Activated CD8-positive, alpha-beta T cell treated with anti-CD3 and anti-CD28 coated beads, Interleukin-2, amount 10 ng/mL, durations not matched to agents 7 days and 5 days (primary cell): ENCODE results near the gene GRIK3. TPM values are rescaled to one million over a fixed set of nuclear protein-coding genes. Genes with fewer than 3 reads are reported as not detected.

Experiments used
- ATAC-seq: fragments of 150-1000 bp; cut with Tn5 transposase; one replicate; pipeline ENCODE4 v1.10.0; 2021; ENCODE audit warnings: moderate library complexity
- CTCF ChIA-PET: fragments of 350-600 bp; sonication (Branson Sonifier 250); formaldehyde crosslinking; loops from one replicate; lab custom pipeline; 2021; ENCODE audit warnings: antibody characterized with exemption; lab: Charles Lee
- POLR2A ChIA-PET: fragments of 350-600 bp; sonication (Branson Sonifier 250); formaldehyde crosslinking; loops from one replicate; lab custom pipeline; 2021; ENCODE audit warnings: antibody characterized with exemption; lab: Charles Lee
- DNase-seq: peaks from one replicate; pipeline ENCODE4 v3.0.0-alpha.2; 2020
- H3K27ac Mint-ChIP-seq: one replicate; pipeline ENCODE4 v1.8.0; 2021; ENCODE audit warnings: mild to moderate bottlenecking, mixed read lengths
- H3K27me3 Mint-ChIP-seq: one replicate; pipeline ENCODE4 v1.8.0; 2021; ENCODE audit warnings: low read depth, mixed read lengths
- H3K36me3 Mint-ChIP-seq: one replicate; pipeline ENCODE4 v1.8.0; 2021; ENCODE audit warnings: low read depth, mixed read lengths
- H3K4me1 Mint-ChIP-seq: one replicate; pipeline ENCODE4 v1.8.0; 2021; ENCODE audit warnings: low read depth, mixed read lengths
- H3K4me3 Mint-ChIP-seq: one replicate; pipeline ENCODE4 v1.8.0; 2021; ENCODE audit warnings: mild to moderate bottlenecking, mixed read lengths
- H3K9me3 Mint-ChIP-seq: one replicate; pipeline ENCODE4 v1.8.0; 2022; ENCODE audit warnings: mixed read lengths; ENCODE audit not compliant: insufficient read depth
- total RNA-seq, 2 experiments: library from RNA; stranded (reverse); gene quantifications; one replicate each; pipeline ENCODE4 v1.2.3, GENCODE V29; 2021

The GRIK3 gene
- total RNA-seq, 2 experiments from 2014 or later, result not detected

GRCh38 chr1:37040773-37041172, 6.5 kb upstream of the GRIK3 start:
- Mint-ChIP-seq H3K36me3 (no peaks in the 10 kb centered on the region), H3K4me1 (no peaks in the 10 kb centered on the region), H3K27ac (no peak overlapping the region), H3K27me3 (peaks cover 56% of the 10 kb centered on the region), H3K4me3 (no peak overlapping the region), H3K9me3 (no peaks in the 10 kb centered on the region)
- ATAC-seq, result no peak
- POLR2A ChIA-PET, result no interaction called here
- DNase-seq, result no peak
- CTCF ChIA-PET, result no interaction called here

- CTCF ChIA-PET, result no interaction called here
- ATAC-seq, result no peak
- POLR2A ChIA-PET, result no interaction called here
Observed at GRCh38 chr1:37040261-37040660, 5.9 kb upstream of the GRIK3 start.

DNA sequence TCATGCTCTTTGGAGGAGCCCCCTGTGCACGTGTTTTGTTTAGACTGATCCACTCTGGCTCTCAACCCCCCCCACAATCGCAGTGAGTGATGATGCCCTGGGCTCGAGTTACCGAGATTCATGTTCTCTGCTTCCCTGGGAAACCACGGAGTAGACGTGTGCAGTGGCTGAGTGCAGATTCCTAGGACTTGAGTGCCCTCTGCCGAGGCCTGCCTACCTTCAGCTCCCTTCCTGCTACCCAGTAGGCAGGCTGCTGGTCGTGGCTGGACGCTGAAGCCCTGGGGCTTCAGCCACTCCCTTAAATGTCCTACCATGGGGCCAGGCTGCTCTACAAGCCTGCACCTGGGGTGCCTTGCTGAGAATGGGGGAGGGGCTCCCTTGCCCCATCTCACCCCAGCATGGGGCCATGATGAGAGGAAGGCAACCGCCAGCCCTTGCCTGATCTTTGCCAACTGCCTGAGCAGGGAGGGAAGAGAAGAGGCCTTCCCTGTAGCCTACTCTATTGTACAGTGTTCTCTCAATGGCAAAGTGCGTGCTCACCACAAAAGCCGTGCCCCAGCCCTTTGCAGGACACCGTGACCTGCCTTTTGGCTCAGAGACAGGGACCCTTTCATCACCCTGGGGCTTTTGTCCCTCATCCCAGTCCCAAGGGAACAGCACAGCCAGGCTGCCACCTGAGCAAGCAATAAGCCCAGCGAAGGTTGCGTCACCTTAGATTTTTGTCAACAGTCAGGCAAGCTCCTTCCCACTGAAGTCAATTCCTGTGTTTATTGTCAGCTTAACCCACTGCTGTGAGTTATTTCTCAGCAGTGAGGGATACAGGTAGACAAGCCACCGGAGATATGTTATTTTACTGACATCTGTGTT, 4.1 kb upstream of the GRIK3 start:
- Mint-ChIP-seq H3K4me3 (no peak overlapping the region), H3K27me3 (peaks cover 65% of the 10 kb centered on the region)
- no peak for DNase-seq

More at GRCh38 chr1:37040261-37040660, 5.9 kb upstream of the GRIK3 start:
- Mint-ChIP-seq H3K9me3 (no peaks in the 10 kb centered on the region), H3K4me3 (no peak overlapping the region), H3K27me3 (peaks cover 62% of the 10 kb centered on the region), H3K27ac (no peak overlapping the region), H3K36me3 (no peaks in the 10 kb centered on the region), H3K4me1 (peaks cover 4% of the 10 kb centered on the region)
- no peak for DNase-seq

GRCh38 chr1:37037690-37038089, 3.4 kb upstream of the GRIK3 start:
- H3K9me3 Mint-ChIP-seq, result no peaks in the 10 kb centered on the region
- CTCF ChIA-PET, result no interaction called here
- peaks cover 67% of the 10 kb centered on the region for H3K27me3 Mint-ChIP-seq
- DNase-seq, result no peak
- no peak overlapping the region for H3K27ac Mint-ChIP-seq
- POLR2A ChIA-PET, result no interaction called here
- H3K4me3 Mint-ChIP-seq, result no peak overlapping the region
- peaks cover 6% of the 10 kb centered on the region for H3K4me1 Mint-ChIP-seq
- ATAC-seq, result no peak
- H3K36me3 Mint-ChIP-seq, result no peaks in the 10 kb centered on the region

More for the DNA sequence above, 4.1 kb upstream of the GRIK3 start:
- ChIA-PET POLR2A (interaction anchor here (0.6 kb wide), 1 partner anchor 730 kb away, joined by 4 read pairs; no protein-coding TSS in a partner anchor), CTCF (no interaction called here)
- H3K27ac Mint-ChIP-seq, result no peak overlapping the region
- ATAC-seq, result no peak
- H3K9me3 Mint-ChIP-seq, result no peaks in the 10 kb centered on the region
- no peaks in the 10 kb centered on the region for H3K36me3 Mint-ChIP-seq
- H3K4me1 Mint-ChIP-seq, result peaks cover 6% of the 10 kb centered on the region

DNA sequence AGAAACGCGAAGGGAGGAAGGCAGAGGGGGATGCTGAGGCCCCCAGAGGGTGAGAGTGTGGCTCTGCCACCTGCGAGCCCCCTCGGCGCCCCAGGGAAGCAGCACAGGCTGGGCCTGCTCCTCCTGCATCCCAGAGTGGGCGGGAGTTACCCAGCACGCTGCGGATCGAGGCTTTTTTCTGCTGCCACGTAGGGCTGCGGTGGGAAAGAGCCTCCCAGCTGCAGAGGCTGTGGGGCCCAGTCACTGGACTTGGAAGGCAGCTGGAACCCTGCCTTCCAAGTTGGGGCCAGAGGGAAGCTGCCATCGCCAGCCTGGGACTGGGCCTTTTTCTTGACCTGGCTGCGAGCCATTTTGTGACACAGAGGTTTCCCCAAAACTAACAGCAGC, 2.3 kb upstream of the GRIK3 start:
- H3K27ac Mint-ChIP-seq, result no peak overlapping the region
- ChIA-PET CTCF (no interaction called here), POLR2A (no interaction called here)
- no peaks in the 10 kb centered on the region for H3K36me3 Mint-ChIP-seq
- peaks cover 73% of the 10 kb centered on the region for H3K27me3 Mint-ChIP-seq
- H3K4me1 Mint-ChIP-seq, result peaks cover 6% of the 10 kb centered on the region
- no peaks in the 10 kb centered on the region for H3K9me3 Mint-ChIP-seq
- DNase-seq, result no peak
- ATAC-seq, result no peak
- no peak overlapping the region for H3K4me3 Mint-ChIP-seq

- POLR2A ChIA-PET, result no interaction called here
- Mint-ChIP-seq H3K27me3 (peaks cover 72% of the 10 kb centered on the region), H3K36me3 (no peaks in the 10 kb centered on the region), H3K27ac (no peak overlapping the region), H3K4me1 (peaks cover 6% of the 10 kb centered on the region), H3K9me3 (no peaks in the 10 kb centered on the region), H3K4me3 (no peak overlapping the region)
- ATAC-seq (peak; percentile 51), DNase-seq (peak; percentile 29)
- CTCF ChIA-PET, result interaction anchor here (0.9 kb wide), 1 partner anchor 15 kb away, joined by 3 read pairs; no protein-coding TSS in a partner anchor
Observed at GRCh38 chr1:37035796-37036666, 1.7 kb upstream of the GRIK3 start.

DNA sequence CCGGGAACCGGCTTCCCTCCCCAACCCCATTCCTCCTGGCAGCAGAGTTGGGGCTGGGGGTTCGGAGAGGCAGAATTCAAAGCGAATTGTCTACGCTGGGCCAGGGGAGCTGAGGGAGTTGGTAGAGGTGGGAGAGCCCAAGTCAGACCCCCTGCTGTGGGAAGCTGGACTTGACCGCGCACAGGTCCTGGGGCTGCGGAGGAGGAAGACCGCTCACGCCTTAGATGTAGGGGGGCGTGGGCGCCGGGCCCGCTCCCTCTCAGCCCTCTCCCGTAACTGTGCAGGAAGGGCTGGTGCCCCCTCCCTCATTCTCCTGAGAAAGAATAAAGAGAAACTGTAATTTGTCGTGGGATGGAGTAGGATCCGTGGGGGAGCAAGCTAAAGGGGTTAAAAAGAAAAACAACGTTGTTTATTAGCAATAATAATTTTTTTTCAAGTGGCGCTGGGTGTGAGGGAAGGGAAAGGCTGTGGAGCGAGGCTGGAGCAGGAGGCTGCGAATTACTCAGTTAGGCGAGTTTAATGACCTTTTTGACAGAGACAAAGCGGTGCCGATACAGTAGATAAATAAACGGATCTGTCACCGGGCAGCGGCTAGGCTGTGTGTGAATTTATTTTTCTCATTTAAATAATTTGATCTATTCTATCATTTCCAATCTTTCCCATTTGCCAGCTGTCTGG, 838 bp upstream of the GRIK3 start:
- DNase-seq (no peak), ATAC-seq (no peak)
- H3K27ac Mint-ChIP-seq, result no peak overlapping the region
- no peak overlapping the region for H3K4me3 Mint-ChIP-seq
- POLR2A ChIA-PET, result no interaction called here
- H3K36me3 Mint-ChIP-seq, result no peaks in the 10 kb centered on the region
- peaks cover 6% of the 10 kb centered on the region for H3K4me1 Mint-ChIP-seq
- H3K9me3 Mint-ChIP-seq, result no peaks in the 10 kb centered on the region
- CTCF ChIA-PET, result interaction anchor here (0.9 kb wide), 1 partner anchor 14 kb away, joined by 3 read pairs; no protein-coding TSS in a partner anchor
- peaks cover 70% of the 10 kb centered on the region for H3K27me3 Mint-ChIP-seq

- CTCF ChIA-PET, result no interaction called here
- H3K27ac Mint-ChIP-seq, result no peak overlapping the region
- peaks cover 63% of the 10 kb centered on the region for H3K27me3 Mint-ChIP-seq
Observed at GRCh38 chr1:37033355-37034101, 787 bp downstream of the GRIK3 start.

DNA sequence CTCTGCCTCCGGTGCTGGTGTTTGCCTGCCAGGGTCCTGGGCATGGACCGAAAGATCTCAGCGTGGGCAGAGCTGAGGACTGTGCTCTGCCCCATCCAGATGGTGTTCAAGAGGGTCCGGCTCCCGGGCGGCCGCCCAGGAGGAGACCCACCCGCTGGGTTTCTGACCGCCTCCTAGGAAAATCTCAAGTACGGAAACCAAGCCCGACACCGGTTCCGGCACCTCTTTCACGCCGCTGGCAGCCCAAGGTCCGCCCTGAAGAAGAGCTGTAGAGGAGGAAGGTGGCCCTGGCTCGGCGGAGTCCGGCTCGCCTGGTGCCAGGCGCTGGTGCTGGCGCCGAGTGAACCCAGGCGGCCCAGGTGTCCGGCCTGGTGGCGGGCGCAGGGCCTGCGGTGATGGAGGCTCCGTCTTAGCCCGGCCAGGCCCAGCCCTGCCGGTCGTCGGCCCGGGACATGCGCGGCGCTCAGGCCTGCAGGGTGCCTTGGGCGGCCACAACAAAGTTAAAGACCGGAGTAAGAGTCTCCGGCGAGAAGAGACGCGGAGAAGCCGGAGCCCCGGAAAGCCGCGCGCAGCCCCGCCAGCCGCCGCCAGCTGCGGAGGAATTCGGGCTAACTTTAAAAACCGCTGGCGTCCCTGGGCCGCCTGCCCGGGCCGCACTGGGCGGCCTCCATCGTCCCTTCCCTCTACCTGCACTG, 1.5 kb downstream of the GRIK3 start:
- peaks cover 6% of the 10 kb centered on the region for H3K4me1 Mint-ChIP-seq
- H3K9me3 Mint-ChIP-seq, result no peaks in the 10 kb centered on the region
- DNase-seq (no peak), ATAC-seq (no peak)
- ChIA-PET POLR2A (no interaction called here), CTCF (no interaction called here)
- H3K27me3 Mint-ChIP-seq, result peaks cover 58% of the 10 kb centered on the region
- no peak overlapping the region for H3K4me3 Mint-ChIP-seq
- H3K27ac Mint-ChIP-seq, result no peak overlapping the region
- H3K36me3 Mint-ChIP-seq, result no peaks in the 10 kb centered on the region

More at GRCh38 chr1:37033355-37034101, 787 bp downstream of the GRIK3 start:
- Mint-ChIP-seq H3K9me3 (no peaks in the 10 kb centered on the region), H3K4me3 (no peak overlapping the region), H3K4me1 (peaks cover 6% of the 10 kb centered on the region), H3K36me3 (no peaks in the 10 kb centered on the region)
- ATAC-seq (no peak), DNase-seq (no peak)
- POLR2A ChIA-PET, result no interaction called here

GRCh38 chr1:37031871-37032270, 2.4 kb downstream of the GRIK3 start:
- ATAC-seq (no peak), DNase-seq (no peak)
- no peaks in the 10 kb centered on the region for H3K9me3 Mint-ChIP-seq
- no peak overlapping the region for H3K4me3 Mint-ChIP-seq
- H3K27me3 Mint-ChIP-seq, result peaks cover 50% of the 10 kb centered on the region
- peaks cover 6% of the 10 kb centered on the region for H3K4me1 Mint-ChIP-seq
- no peak overlapping the region for H3K27ac Mint-ChIP-seq
- ChIA-PET POLR2A (no interaction called here), CTCF (no interaction called here)
- H3K36me3 Mint-ChIP-seq, result no peaks in the 10 kb centered on the region

GRCh38 chr1:37031429-37031828, 2.9 kb downstream of the GRIK3 start:
- no peaks in the 10 kb centered on the region for H3K36me3 Mint-ChIP-seq
- no peak overlapping the region for H3K27ac Mint-ChIP-seq
- POLR2A ChIA-PET, result no interaction called here
- no peaks in the 10 kb centered on the region for H3K9me3 Mint-ChIP-seq
- H3K27me3 Mint-ChIP-seq, result peaks cover 48% of the 10 kb centered on the region
- H3K4me3 Mint-ChIP-seq, result no peak overlapping the region
- CTCF ChIA-PET, result no interaction called here
- H3K4me1 Mint-ChIP-seq, result peaks cover 6% of the 10 kb centered on the region
- ATAC-seq (no peak), DNase-seq (no peak)
